Neutrophil (primary cell): ENCODE results near the gene CPO.
A peak's percentile ranks its signal among the peaks of the same experiment; 100 is the strongest.

ENCODE experiments used
- H3K27ac ChIP-seq: fragments of 200-600 bp; sonication (generic); 2 replicates; pipeline ENCODE4 v1.5.1; 2016; ENCODE audit warnings: mild to moderate bottlenecking, moderate library complexity
- H3K27me3 ChIP-seq: fragments of 200-600 bp; sonication (generic); 2 replicates; pipeline ENCODE4 v1.6.0; 2016; ENCODE audit warnings: mild to moderate bottlenecking
- H3K36me3 ChIP-seq: fragments of 200-600 bp; sonication (generic); 2 replicates; pipeline ENCODE4 v1.5.1; 2017
- H3K4me1 ChIP-seq, 2 experiments: fragments of 200-600 bp in 1 of 2; sonication (generic) in 1 of 2; 1 replicate in 1 of 2; 2 replicates in 1 of 2; pipeline versions ENCODE4 v1.5.1 to v1.6.1; 2013 to 2016; ENCODE audit warnings: low read depth in 1 of 2, low read length in 1 of 2, mild to moderate bottlenecking in 1 of 2, moderate library complexity in 1 of 2; ENCODE audit not compliant: control insufficient read depth in 1 of 2, insufficient read depth in 1 of 2
- H3K4me3 ChIP-seq, 2 experiments: fragments of 200-600 bp in 1 of 2; sonication (generic) in 1 of 2; 1 replicate in 1 of 2; 2 replicates in 1 of 2; pipeline ENCODE4 v1.5.1; 2013 to 2016; ENCODE audit warnings: low read depth in 1 of 2, low read length in 1 of 2, mild to moderate bottlenecking in 1 of 2, moderate library complexity in 1 of 2
- H3K9me3 ChIP-seq: fragments of 200-600 bp; sonication (generic); 2 replicates; pipeline ENCODE4 v1.5.1; 2016
- TF ChIP-seq, protein P1 (sequence below): fragments of 200-600 bp; sonication (generic); IDR thresholded peaks from 2 replicates; pipeline ENCODE4 v1.5.1; 2016; ENCODE audit warnings: antibody characterized with exemption

The CPO gene

DNA sequence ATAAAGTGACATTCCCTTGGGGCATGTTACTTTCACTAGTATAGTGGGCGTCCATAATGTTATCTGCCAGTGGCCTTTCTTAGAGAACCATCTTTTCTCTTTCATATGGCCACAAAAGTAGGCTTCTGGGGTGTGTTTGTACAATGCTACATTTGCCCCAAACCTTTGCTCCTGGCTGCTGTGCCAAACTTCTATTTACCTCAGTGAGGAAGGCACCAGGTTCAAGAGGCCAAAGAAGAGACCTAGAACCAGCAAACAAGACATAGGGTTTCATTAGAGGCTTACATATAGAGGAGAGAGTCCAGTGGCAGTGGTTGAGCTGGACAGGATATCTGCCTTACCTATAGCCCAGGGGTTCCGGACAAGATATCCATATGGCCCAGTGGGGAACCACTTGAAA, 48.5 kb downstream of the CPO start:
- H3K4me1 ChIP-seq, result peaks cover 31 to 35% of the 10 kb centered on the region in 2 experiments
- no peaks in the 10 kb centered on the region for H3K9me3 ChIP-seq
- TF ChIP-seq, protein P1, sequence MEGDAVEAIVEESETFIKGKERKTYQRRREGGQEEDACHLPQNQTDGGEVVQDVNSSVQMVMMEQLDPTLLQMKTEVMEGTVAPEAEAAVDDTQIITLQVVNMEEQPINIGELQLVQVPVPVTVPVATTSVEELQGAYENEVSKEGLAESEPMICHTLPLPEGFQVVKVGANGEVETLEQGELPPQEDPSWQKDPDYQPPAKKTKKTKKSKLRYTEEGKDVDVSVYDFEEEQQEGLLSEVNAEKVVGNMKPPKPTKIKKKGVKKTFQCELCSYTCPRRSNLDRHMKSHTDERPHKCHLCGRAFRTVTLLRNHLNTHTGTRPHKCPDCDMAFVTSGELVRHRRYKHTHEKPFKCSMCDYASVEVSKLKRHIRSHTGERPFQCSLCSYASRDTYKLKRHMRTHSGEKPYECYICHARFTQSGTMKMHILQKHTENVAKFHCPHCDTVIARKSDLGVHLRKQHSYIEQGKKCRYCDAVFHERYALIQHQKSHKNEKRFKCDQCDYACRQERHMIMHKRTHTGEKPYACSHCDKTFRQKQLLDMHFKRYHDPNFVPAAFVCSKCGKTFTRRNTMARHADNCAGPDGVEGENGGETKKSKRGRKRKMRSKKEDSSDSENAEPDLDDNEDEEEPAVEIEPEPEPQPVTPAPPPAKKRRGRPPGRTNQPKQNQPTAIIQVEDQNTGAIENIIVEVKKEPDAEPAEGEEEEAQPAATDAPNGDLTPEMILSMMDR, result no peak
- no peaks in the 10 kb centered on the region for H3K27me3 ChIP-seq
- no peaks in the 10 kb centered on the region for H3K36me3 ChIP-seq
- H3K4me3 ChIP-seq, result no peak overlapping the region
- no peak overlapping the region for H3K27ac ChIP-seq

- no peaks in the 10 kb centered on the region for H3K36me3 ChIP-seq
- no peaks in the 10 kb centered on the region for H3K9me3 ChIP-seq
- H3K4me3 ChIP-seq, result no peak overlapping the region
- TF ChIP-seq, protein P1, result no peak
- H3K27me3 ChIP-seq, result no peaks in the 10 kb centered on the region
- H3K27ac ChIP-seq, result no peak overlapping the region
- H3K4me1 ChIP-seq, result peaks cover 30 to 35% of the 10 kb centered on the region in 2 experiments
These were observed 49.6 kb downstream of the CPO start for GRCh38 chr2:206988884-206989283.

DNA sequence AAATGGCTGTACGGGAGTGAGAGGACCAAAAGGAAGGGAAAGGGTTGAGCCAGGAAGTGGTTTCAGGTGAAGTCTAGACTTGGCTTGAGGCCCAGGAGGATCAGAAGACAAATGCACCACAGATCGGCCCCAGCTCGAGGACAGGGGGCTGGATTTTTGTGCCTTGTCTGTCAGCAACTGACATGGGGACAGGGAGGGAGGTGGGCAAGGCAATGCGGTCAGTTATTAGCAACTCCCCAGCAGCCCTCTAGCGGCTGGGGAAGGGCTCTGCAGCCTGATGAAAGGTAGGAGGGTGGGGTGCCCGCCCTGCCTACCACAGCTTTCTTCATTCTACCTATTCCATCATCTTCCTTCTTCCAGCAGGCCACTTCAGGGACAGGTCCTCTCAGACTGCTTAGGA, 50.0 kb downstream of the CPO start:
- H3K27ac ChIP-seq, result no peak overlapping the region
- H3K9me3 ChIP-seq, result no peaks in the 10 kb centered on the region
- H3K4me1 ChIP-seq, result peaks cover 29 to 35% of the 10 kb centered on the region in 2 experiments
- TF ChIP-seq, protein P1, result peak; percentile 80
- no peaks in the 10 kb centered on the region for H3K36me3 ChIP-seq
- no peak overlapping the region for H3K4me3 ChIP-seq
- H3K27me3 ChIP-seq, result no peaks in the 10 kb centered on the region

GRCh38 chr2:206990360-206990759, 51.0 kb downstream of the CPO start:
- H3K27me3 ChIP-seq, result no peaks in the 10 kb centered on the region
- H3K4me3 ChIP-seq, result no peak overlapping the region
- H3K4me1 ChIP-seq, result peaks cover 21 to 27% of the 10 kb centered on the region in 2 experiments
- TF ChIP-seq, protein P1, result no peak
- no peak overlapping the region for H3K27ac ChIP-seq
- H3K9me3 ChIP-seq, result no peaks in the 10 kb centered on the region
- no peaks in the 10 kb centered on the region for H3K36me3 ChIP-seq

DNA sequence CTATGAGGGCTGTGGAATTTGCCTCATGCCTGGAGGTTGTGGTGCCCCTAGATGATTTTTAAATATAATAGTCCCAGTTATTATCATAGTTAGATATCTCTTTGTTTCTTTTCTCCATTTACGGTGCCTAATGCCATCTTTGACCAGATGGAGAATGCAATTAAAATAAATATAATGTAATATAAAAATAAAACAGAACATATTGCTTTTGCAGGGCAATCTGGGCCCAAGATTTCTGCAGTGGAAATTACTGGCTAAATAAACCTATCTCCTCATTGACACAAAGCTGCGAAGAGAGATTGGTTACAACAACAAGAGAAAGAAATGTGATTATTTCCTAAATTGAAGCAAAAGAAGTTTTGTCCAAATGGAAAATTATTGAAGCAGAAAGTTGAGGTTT, 51.8 kb downstream of the CPO start:
- H3K9me3 ChIP-seq, result no peaks in the 10 kb centered on the region
- no peak overlapping the region for H3K27ac ChIP-seq
- no peak overlapping the region for H3K4me3 ChIP-seq
- peaks cover 22 to 29% of the 10 kb centered on the region in 2 experiments for H3K4me1 ChIP-seq
- no peaks in the 10 kb centered on the region for H3K36me3 ChIP-seq
- TF ChIP-seq, protein P1, result no peak
- H3K27me3 ChIP-seq, result no peaks in the 10 kb centered on the region

DNA sequence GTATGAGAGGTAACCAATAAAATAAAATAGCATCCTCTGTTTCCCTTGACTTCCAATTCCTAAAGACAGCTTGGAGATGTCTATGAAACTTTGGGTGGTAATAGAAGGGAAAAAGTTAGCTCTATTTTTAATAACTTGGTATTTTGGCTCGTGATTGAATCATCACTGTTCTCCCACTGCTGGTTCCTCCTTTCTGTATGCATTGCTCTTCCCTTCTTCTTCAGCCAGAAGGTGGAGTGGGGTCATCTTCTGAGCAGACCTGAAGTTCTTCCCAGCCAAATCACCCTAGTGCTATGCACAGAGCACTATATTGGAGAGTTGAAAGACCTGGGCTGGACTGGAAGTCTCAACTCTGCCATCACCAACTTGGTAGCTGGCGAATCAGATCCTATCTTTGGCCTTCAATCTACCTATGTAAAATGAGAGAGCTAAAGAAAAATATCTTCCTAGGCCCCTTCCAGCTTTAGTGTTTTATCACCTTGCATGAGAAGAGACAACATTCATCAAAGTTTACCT, 54.1 kb downstream of the CPO start:
- TF ChIP-seq, protein P1, result no peak
- no peaks in the 10 kb centered on the region for H3K36me3 ChIP-seq
- no peaks in the 10 kb centered on the region for H3K27me3 ChIP-seq
- no peaks in the 10 kb centered on the region for H3K9me3 ChIP-seq
- peak overlapping the region; percentile 32 for H3K27ac ChIP-seq
- H3K4me3 ChIP-seq, result no peak overlapping the region
- H3K4me1 ChIP-seq, result peaks cover 31 to 34% of the 10 kb centered on the region in 2 experiments
